ENCODE measurements around the gene MCTP1. TPM values are rescaled to one million over a fixed set of nuclear protein-coding genes. Genes with fewer than 3 reads are reported as not detected.
A peak's percentile ranks its signal among the peaks of the same experiment; 100 is the strongest.

MCTP1 gene
- total RNA-seq, 4 donors from 2014 or later = 28.7 to 117 (median 48.2) TPM

DNA sequence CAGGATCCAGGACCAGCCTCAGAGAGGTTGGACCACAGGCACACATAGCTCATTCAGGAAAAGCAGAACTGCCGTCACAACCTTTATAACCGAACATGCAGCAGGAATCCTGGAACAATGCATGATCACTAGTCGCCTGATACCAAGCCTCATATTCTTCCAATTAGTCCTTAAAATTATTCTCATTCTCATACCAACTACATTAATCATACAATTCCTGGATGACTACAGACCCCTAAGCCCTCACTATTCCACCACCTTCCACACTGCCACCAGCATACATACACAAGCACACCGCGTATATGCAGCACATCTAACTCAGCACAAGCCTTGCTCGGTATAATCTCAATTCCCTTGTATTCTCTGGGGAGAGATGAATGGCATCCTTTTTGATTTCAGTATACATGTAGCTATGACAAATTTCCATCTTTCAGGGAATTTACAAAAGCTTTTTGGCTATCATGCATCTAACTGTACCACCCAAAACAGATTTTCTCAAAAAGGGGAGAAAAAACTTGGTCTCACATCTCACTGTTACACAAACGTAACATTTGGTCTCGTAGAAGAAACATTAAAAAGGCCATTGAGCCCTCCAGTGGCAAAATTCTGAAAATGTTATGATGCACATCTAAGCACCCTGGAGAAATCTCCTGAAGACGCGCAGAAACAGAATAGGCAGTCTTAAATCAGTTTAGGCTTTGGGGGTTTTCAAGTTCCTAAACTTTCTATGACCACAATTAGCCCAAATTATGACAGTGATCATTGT lies 46.2 kb downstream of the MCTP1 start:
- TF ChIP-seq POLR2A (IDR thresholded peaks at IDR 0.05) = no peak
- TF ChIP-seq, protein P1, sequence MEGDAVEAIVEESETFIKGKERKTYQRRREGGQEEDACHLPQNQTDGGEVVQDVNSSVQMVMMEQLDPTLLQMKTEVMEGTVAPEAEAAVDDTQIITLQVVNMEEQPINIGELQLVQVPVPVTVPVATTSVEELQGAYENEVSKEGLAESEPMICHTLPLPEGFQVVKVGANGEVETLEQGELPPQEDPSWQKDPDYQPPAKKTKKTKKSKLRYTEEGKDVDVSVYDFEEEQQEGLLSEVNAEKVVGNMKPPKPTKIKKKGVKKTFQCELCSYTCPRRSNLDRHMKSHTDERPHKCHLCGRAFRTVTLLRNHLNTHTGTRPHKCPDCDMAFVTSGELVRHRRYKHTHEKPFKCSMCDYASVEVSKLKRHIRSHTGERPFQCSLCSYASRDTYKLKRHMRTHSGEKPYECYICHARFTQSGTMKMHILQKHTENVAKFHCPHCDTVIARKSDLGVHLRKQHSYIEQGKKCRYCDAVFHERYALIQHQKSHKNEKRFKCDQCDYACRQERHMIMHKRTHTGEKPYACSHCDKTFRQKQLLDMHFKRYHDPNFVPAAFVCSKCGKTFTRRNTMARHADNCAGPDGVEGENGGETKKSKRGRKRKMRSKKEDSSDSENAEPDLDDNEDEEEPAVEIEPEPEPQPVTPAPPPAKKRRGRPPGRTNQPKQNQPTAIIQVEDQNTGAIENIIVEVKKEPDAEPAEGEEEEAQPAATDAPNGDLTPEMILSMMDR (IDR thresholded peaks at IDR 0.05) = peak in 3 of 5 experiments; percentile 25 to 39 (median 38)
- TF ChIP-seq EP300 (IDR thresholded peaks at IDR 0.05) = no peak
- H3K27me3 ChIP-seq = no peaks in the 10 kb centered on the region
- no peak overlapping the region for H3K27ac ChIP-seq
- 38 to 44% methylated on average over 10 of the region's 10 CpGs for WGBS, 2 donors
- no peaks in the 10 kb centered on the region for H3K4me1 ChIP-seq
- no peaks in the 10 kb centered on the region for H3K9me3 ChIP-seq
- H3K36me3 ChIP-seq = no peaks in the 10 kb centered on the region
- no peak overlapping the region for H3K4me3 ChIP-seq
- DNase-seq (ENCODE audit: low spot score in 2 of 2) = no peak

DNA sequence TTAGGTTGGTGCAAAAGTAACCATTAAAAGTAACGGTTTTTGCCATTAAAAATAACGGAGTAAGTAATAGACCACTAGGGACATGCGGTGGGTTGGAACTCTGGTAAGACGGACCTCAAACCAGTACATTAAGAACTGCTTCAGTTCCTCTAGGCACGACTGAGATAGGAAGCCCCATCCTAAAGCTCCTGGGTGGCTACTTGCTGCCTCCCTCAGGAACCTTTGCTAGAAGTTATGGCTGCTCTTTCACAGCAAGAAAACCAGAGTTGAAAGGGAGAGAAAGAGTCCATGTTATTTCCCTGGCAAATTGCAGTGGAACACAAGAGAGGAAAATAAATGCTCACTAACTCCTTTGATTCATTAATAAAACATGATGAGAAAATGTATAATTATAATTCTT lies 47.6 kb downstream of the MCTP1 start:
- Histone ChIP-seq H3K27me3 (no peaks in the 10 kb centered on the region), H3K36me3 (no peaks in the 10 kb centered on the region), H3K9me3 (no peaks in the 10 kb centered on the region), H3K4me3 (no peak overlapping the region), H3K4me1 (no peaks in the 10 kb centered on the region), H3K27ac (no peak overlapping the region)
- TF ChIP-seq, protein P1 (IDR thresholded peaks at IDR 0.05) = no peak
- TF ChIP-seq POLR2A (IDR thresholded peaks at IDR 0.05) (no peak), EP300 (IDR thresholded peaks at IDR 0.05) (no peak)
- DNase-seq (ENCODE audit: low spot score in 2 of 2) = no peak
- WGBS, 2 donors = 79 to 89% methylated on average over 5 of the region's 5 CpGs

DNA sequence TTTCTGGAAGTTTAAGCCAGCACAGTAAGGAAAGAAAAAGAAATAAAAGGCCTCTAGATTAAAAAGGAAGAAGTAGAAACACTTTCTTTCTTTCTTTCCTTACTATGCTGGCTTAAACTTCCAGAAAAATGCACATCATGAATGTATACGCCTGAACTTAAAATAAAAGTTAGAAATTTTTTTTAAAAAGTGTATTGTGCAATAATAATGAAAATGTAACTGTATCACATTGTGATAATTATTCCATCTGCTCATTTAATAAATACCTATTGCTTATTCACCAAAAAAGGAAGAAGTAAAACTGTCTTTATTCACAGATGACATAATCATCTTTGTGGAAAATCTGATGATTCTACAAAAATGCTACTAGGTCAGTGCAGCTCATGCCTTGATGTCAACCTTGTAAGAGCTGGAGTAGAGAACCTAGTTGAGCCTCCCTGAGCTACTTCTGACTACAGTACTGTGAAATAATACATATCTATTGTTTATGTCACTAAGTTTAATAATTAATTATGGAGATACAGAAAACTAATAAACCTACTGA lies 49.4 kb downstream of the MCTP1 start:
- Histone ChIP-seq H3K4me1 (no peaks in the 10 kb centered on the region), H3K9me3 (no peaks in the 10 kb centered on the region), H3K27me3 (no peaks in the 10 kb centered on the region), H3K27ac (no peak overlapping the region), H3K36me3 (no peaks in the 10 kb centered on the region), H3K4me3 (no peak overlapping the region)
- DNase-seq (ENCODE audit: low spot score in 2 of 2) = no peak
- WGBS, 2 donors = 70 to 95% methylated on average over 1 of the region's 1 CpG
- TF ChIP-seq, protein P1 (IDR thresholded peaks at IDR 0.05) = no peak
- TF ChIP-seq POLR2A (IDR thresholded peaks at IDR 0.05) = no peak
- TF ChIP-seq EP300 (IDR thresholded peaks at IDR 0.05) = no peak

DNA sequence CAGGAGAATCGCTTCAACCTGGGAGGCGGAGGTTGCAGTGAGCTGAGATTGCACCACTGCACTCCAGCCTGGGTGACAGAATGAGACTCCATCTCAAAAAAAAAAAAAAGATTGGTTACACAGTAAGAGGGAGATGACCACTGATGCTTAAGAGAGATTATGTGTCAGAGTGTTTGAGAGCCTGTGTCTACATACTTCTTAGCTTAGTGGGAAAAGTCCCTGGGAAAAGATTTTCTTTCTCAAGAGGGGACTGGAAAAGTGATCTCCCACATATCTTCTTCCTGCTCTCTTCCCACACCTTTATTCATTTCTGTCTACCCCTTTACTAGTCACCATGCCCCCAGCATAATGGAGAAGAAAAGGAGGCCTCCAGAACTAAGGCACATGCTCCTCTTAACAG lies 55.2 kb downstream of the MCTP1 start:
- Histone ChIP-seq H3K4me3 (no peak overlapping the region), H3K36me3 (no peaks in the 10 kb centered on the region), H3K27ac (no peak overlapping the region), H3K4me1 (no peaks in the 10 kb centered on the region), H3K9me3 (no peaks in the 10 kb centered on the region), H3K27me3 (no peaks in the 10 kb centered on the region)
- TF ChIP-seq, protein P1 (IDR thresholded peaks at IDR 0.05) = no peak
- TF ChIP-seq EP300 (IDR thresholded peaks at IDR 0.05) (no peak), POLR2A (IDR thresholded peaks at IDR 0.05) (no peak)
- DNase-seq (ENCODE audit: low spot score in 2 of 2) = no peak
- WGBS, 2 donors = 96% methylated on average over 2 of the region's 2 CpGs

DNA sequence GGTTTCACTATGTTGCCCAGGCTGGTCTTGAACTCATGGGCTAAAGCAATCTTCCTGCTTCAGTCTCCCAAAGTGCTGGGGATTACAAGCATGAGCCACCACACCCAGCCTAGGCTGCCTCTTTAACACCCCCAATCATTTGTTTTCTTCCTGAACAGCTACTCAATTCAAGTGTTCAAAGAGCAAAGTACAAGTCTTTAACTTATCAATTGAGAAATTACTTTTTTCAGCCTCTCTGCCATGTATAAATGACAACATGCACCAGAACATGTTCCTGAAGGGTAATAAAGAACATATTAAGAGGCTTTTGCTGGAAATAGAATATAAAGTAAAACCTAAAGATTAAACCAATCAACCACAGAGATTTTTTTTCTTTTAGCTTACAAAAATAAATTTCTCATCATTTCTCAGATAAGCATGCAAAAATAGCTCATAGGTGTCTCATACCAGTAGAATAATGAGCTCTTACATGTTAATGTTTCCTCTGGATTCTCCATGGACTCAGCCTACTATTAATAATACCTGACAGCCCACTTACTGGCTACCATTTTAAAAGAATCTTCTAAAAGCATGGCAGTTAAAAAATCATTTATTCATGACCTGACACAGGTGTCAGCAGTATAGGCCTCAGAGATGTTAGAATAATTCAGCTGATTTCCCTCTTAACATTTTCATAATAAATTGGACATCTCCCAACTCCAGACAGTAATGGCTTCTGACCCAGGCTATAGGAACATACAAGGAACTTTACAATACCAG lies 60.0 kb downstream of the MCTP1 start:
- Histone ChIP-seq H3K9me3 (no peaks in the 10 kb centered on the region), H3K36me3 (no peaks in the 10 kb centered on the region), H3K4me3 (no peak overlapping the region), H3K4me1 (no peaks in the 10 kb centered on the region), H3K27ac (no peak overlapping the region), H3K27me3 (no peaks in the 10 kb centered on the region)
- TF ChIP-seq, protein P1 (IDR thresholded peaks at IDR 0.05) = no peak
- TF ChIP-seq POLR2A (IDR thresholded peaks at IDR 0.05) = no peak
- TF ChIP-seq EP300 (IDR thresholded peaks at IDR 0.05) = no peak
- DNase-seq (ENCODE audit: low spot score in 2 of 2) = no peak

Data from tibial nerve (tissue), 4 donors.